GM18867 (cell line): ENCODE results near the gene ZNF354B.
"Not testable (repeated sequence)": the region's sequence is repeated elsewhere in the genome, so short reads cannot be mapped to it uniquely, and the experiment has no call there.

Source experiments
- ATAC-seq: cut with Tn5 transposase; IDR thresholded peaks from one replicate; pipeline ENCODE4 v1.9.1; 2021; ENCODE audit warnings: mild to moderate bottlenecking, moderate library complexity; ENCODE audit not compliant: unreplicated experiment

ZNF354B gene

GRCh38 chr5:178883115-178883694, 23.5 kb downstream of the ZNF354B start:
- ATAC-seq, result not testable (repeated sequence)

GRCh38 chr5:178883815-178884430, 24.2 kb downstream of the ZNF354B start:
- no peak for ATAC-seq

DNA sequence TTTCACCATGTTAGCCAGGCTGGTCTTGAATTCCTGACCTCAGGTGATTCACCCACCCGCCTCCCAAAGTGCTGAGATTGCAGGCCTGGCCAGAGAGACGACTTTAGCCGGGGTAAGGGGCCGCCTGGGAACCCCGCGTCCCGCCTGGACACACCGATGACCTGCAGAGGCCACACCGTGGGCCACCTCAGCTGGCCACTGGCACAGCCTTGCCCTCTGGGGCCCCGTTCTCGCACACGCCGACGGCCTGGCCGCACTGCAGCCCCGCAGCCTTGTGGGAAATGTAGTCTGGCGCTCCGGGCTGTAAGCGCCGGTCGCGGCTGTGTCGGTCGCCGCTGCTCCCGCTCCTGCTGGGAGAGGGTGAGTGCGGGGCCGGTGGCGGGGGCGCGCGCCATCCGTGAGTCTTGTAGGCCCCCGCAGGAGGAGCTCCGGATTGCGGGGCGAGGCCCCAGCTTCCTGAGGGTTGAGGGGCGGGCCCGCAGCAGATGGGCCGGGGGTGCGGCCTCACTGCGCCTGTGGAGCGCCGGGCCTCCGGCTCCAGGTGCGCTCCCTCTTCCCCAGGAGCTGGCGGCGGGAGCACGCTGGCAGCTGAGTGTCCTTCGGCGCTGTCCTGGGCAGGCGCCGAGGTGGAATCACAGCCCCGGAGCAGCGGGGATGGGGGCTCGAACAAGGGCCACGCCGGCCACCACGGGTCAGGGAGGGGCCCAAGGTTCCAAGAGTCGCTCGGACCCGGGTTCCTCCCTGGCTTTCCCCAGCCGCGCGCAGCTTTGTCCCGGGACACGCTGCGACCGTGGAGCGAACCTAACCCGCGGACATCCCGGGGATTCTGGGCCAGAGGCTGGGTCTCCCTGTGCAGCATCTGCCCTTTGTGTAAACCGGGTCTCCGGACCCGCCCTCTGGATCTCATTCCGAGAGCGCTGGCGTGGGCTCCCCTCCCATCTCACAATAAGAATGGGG, 36.1 kb downstream of the ZNF354B start, which contains the start of gene ZFP2:
TSS of gene ZFP2 (plus strand) at position 299 of the 957 bp plus-strand sequence. CDS start 35,401 bp downstream, outside the sequence.
- no peak for ATAC-seq

DNA sequence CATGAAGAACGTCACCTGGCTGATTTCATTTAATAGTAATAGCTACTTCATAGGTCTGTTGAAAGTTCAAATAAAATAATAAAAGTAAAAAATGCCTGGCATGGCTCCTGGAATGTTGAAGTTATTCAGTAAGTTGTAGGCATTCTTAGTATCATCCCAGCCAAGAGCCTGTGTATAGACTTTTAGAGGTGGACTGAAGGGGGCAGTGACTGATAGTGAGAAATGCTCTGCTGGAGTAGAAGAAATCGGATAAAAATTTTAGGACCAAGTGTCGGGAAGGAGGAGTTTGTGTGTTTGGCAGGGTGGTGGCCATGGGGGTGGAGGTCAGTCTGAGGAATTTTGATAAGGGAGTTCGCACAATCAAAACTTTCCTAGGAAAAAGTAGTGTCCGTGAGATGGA, 39.5 kb downstream of the ZNF354B start:
- ATAC-seq, result no peak

GRCh38 chr5:178902849-178903248, 43.1 kb downstream of the ZNF354B start:
- no peak for ATAC-seq

GRCh38 chr5:178931846-178932760, 72.3 kb downstream of the ZNF354B start:
- ATAC-seq, result no peak
